PC-3 (cell line): ENCODE measurements around the gene AP1M1. TPM values are rescaled to one million over a fixed set of nuclear protein-coding genes. Genes with fewer than 3 reads are reported as not detected.
"Not testable (repeated sequence)": the region's sequence is repeated elsewhere in the genome, so short reads cannot be mapped to it uniquely, and the experiment has no call there.

Source experiments
- ATAC-seq: fragments of 200-7000 bp; cut with Tn5 transposase; 2 replicates; pipeline ENCODE4 v1.9.1; 2020; ENCODE audit warnings: mild to moderate bottlenecking, moderate library complexity
- BruUV-seq: library from RNA; stranded (reverse); fragments of 400-500 nt; replicated peaks from 2 replicates; lab custom pipeline; 2021; lab: Mats Ljungman, UMichigan
- CTCF ChIA-PET: fragments of 300-600 bp; sonication (Branson Sonifier 250); formaldehyde crosslinking; loops from one replicate; lab custom pipeline; 2022; ENCODE audit warnings: antibody characterized with exemption; lab: Charles Lee
- POLR2A ChIA-PET: fragments of 300-600 bp; sonication (Branson Sonifier 250); formaldehyde crosslinking; loops from one replicate; lab custom pipeline; 2022; ENCODE audit warnings: antibody characterized with exemption; ENCODE audit not compliant: unreplicated experiment; lab: Charles Lee
- DNase-seq: peaks from one replicate; pipeline ENCODE4 v3.0.0-alpha.2; 2015
- H2AFZ ChIP-seq: fragments of 300-600 bp; sonication (generic); 2 replicates; pipeline ENCODE4 v1.6.0; 2016; ENCODE audit warnings: antibody characterized with exemption, low read length
- H3F3A ChIP-seq: fragments of 300-600 bp; sonication (generic); one replicate; pipeline ENCODE4 v1.6.0; 2017; ENCODE audit warnings: antibody characterized with exemption, low read length, control low read depth, mild to moderate bottlenecking; ENCODE audit not compliant: unreplicated experiment
- H3K27ac ChIP-seq: fragments of 300-600 bp; sonication (generic); 2 replicates; pipeline ENCODE4 v1.5.1; 2016; ENCODE audit warnings: mild to moderate bottlenecking, low read length
- H3K27me3 ChIP-seq: fragments of 300-600 bp; sonication (generic); 2 replicates; pipeline ENCODE4 v1.6.1; 2016; ENCODE audit warnings: low read length, mixed read lengths
- H3K36me3 ChIP-seq: fragments of 300-600 bp; sonication (generic); 2 replicates; pipeline ENCODE4 v1.6.1; 2016; ENCODE audit warnings: low read depth, mixed run types, low read length, mixed read lengths
- H3K4me1 ChIP-seq: fragments of 300-600 bp; sonication (generic); 2 replicates; pipeline ENCODE4 v1.5.1; 2016; ENCODE audit warnings: low read length; ENCODE audit not compliant: insufficient read depth
- H3K4me2 ChIP-seq: fragments of 300-600 bp; sonication (generic); 2 replicates; pipeline ENCODE4 v1.6.0; 2016; ENCODE audit warnings: low read length
- H3K4me3 ChIP-seq: fragments of 300-600 bp; sonication (generic); 2 replicates; pipeline ENCODE4 v1.5.1; 2016; ENCODE audit warnings: mild to moderate bottlenecking, low read length, mixed read lengths
- H3K79me2 ChIP-seq: fragments of 300-600 bp; sonication (generic); 2 replicates; pipeline ENCODE4 v1.6.1; 2017; ENCODE audit warnings: low read length, mixed read lengths
- H3K9ac ChIP-seq: fragments of 300-600 bp; sonication (generic); 2 replicates; pipeline ENCODE4 v1.6.0; 2016; ENCODE audit warnings: mild to moderate bottlenecking, low read length
- H3K9me2 ChIP-seq: fragments of 300-600 bp; sonication (generic); replicated peaks from 2 replicates; pipeline ENCODE4 v1.6.1; 2016; ENCODE audit warnings: mixed run types, low read length, mixed read lengths
- H3K9me3 ChIP-seq: fragments of 300-600 bp; sonication (generic); 2 replicates; pipeline ENCODE4 v1.6.1; 2016; ENCODE audit warnings: low read length, mixed read lengths
- H4K20me1 ChIP-seq: fragments of 300-600 bp; sonication (generic); 2 replicates; pipeline ENCODE4 v1.6.1; 2016; ENCODE audit warnings: low read length, mixed read lengths
- CTCF ChIP-seq: fragments of 300-600 bp; sonication (generic); conservative IDR thresholded peaks from 2 replicates; pipeline ENCODE4 v1.5.1; 2017; ENCODE audit warnings: antibody characterized with exemption, low read depth, mild to moderate bottlenecking, low read length
- EZH2 ChIP-seq: fragments of 300-600 bp; sonication (generic); IDR thresholded peaks from one replicate; pipeline ENCODE4 v1.6.1; 2017; ENCODE audit warnings: antibody characterized with exemption, mild to moderate bottlenecking, low read length; ENCODE audit not compliant: unreplicated experiment
- EZH2phosphoT487 ChIP-seq: fragments of 300-600 bp; sonication (generic); IDR thresholded peaks from 2 replicates; pipeline ENCODE4 v1.6.1; 2018; ENCODE audit warnings: mild to moderate bottlenecking, antibody characterized with exemption, low read length, borderline replicate concordance
- intact Hi-C: fragments of 100-400 bp; cut with micrococcal nuclease; formaldehyde crosslinking; loops from 2 replicates; pipeline ENCODE4 v1.9.0; 2023
- total RNA-seq: library from RNA; depleted of rRNA; stranded (reverse); fragments of >200 nt; gene quantifications from 2 replicates; pipeline ENCODE4 v1.2.3, GENCODE V29; 2014

The AP1M1 gene
- total RNA-seq, 1 experiment from 2014 or later: 104 TPM

- DNase-seq: no peak
- BruUV-seq: no TSS peak
- Histone ChIP-seq H3K4me2 (no peak overlapping the region), H3K27ac (no peak overlapping the region), H3K9ac (no peak overlapping the region), H3F3A (no peaks in the 10 kb centered on the region), H3K9me2 (no peaks in the 10 kb centered on the region), H3K27me3 (no peaks in the 10 kb centered on the region), H3K79me2 (no peaks in the 10 kb centered on the region), H3K36me3 (no peaks in the 10 kb centered on the region), H4K20me1 (no peaks in the 10 kb centered on the region), H3K4me1 (peaks cover 18% of the 10 kb centered on the region), H3K4me3 (no peak overlapping the region), H3K9me3 (no peaks in the 10 kb centered on the region), H2AFZ (no peak overlapping the region)
- TF ChIP-seq EZH2phosphoT487: no peak
- no peak for TF ChIP-seq CTCF
- no peak for TF ChIP-seq EZH2
- intact Hi-C loops: no loop called here
- no peak for ATAC-seq
- CTCF ChIA-PET: no interaction called here
- POLR2A ChIA-PET: no interaction called here
These were observed 85.7 kb downstream of the AP1M1 start for GRCh38 chr19:16283210-16284061.

DNA sequence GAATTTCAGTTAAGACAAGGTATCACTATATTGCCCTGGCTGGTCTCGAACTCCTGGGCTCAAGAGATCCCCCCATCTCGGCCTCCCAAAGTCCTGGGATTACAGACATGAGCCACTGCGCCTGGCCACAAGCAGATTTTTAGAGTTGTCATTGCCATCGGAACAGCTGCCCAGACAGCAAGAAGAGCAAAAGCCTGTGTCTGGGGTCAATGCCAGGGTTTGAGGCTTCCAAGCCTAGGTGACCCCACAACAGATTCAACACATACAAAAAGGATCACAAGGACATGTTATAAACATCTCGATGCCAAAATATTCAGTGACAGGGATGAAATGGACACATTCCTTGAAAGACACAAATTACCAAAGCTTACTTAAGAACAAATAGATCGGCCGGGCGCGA lies 86.8 kb downstream of the AP1M1 start:
- Histone ChIP-seq H3K27me3 (no peaks in the 10 kb centered on the region), H4K20me1 (no peaks in the 10 kb centered on the region), H2AFZ (no peak overlapping the region), H3K4me3 (no peak overlapping the region), H3K9me3 (no peaks in the 10 kb centered on the region), H3F3A (no peaks in the 10 kb centered on the region), H3K27ac (no peak overlapping the region), H3K36me3 (no peaks in the 10 kb centered on the region), H3K4me2 (no peak overlapping the region), H3K9ac (no peak overlapping the region), H3K9me2 (no peaks in the 10 kb centered on the region), H3K4me1 (peaks cover 11% of the 10 kb centered on the region), H3K79me2 (no peaks in the 10 kb centered on the region)
- CTCF ChIA-PET: no interaction called here
- POLR2A ChIA-PET: interaction anchor here (0.6 kb wide), 1 partner anchor 13 kb away, joined by 3 read pairs; no protein-coding TSS in a partner anchor
- no TSS peak for BruUV-seq
- ATAC-seq (no peak), DNase-seq (no peak)
- TF ChIP-seq CTCF (no peak), EZH2phosphoT487 (no peak), EZH2 (no peak)
- intact Hi-C loops: no loop called here

- CTCF ChIA-PET: not testable (repeated sequence)
These were observed 87.4 kb downstream of the AP1M1 start for GRCh38 chr19:16285079-16285478.

More at GRCh38 chr19:16285079-16285478, 87.4 kb downstream of the AP1M1 start:
- POLR2A ChIA-PET: interaction anchor here (0.6 kb wide), 1 partner anchor 13 kb away, joined by 3 read pairs; no protein-coding TSS in a partner anchor
- H3K4me3 ChIP-seq, DNase-seq, BruUV-seq, H3K4me1 ChIP-seq, H2AFZ ChIP-seq, H3F3A ChIP-seq, H3K27ac ChIP-seq, H3K9me3 ChIP-seq, H3K4me2 ChIP-seq, H3K27me3 ChIP-seq, H3K36me3 ChIP-seq, H3K9me2 ChIP-seq, H3K9ac ChIP-seq, H3K79me2 ChIP-seq, intact Hi-C loops, ATAC-seq, H4K20me1 ChIP-seq: not testable (repeated sequence)
